ENCODE results near the gene BCKDK. TPM values are rescaled to one million over a fixed set of nuclear protein-coding genes. Genes with fewer than 3 reads are reported as not detected.

The BCKDK gene
- total RNA-seq, 2 experiments from 2014 or later, result 39.0 to 40.4 TPM

GRCh38 chr16:31087481-31087880 lies 20.7 kb upstream of the BCKDK start:
- Histone ChIP-seq H3K4me3 (ENCODE audit: low read depth, low read length, poor library complexity, severe bottlenecking) (no peak overlapping the region), H2AFZ (ENCODE audit: low read length) (no peak overlapping the region), H3K36me3 (ENCODE audit: insufficient read depth, low read length) (peaks cover 56% of the 10 kb centered on the region), H3K4me2 (ENCODE audit: low read length) (no peak overlapping the region), H3K4me1 (ENCODE audit: insufficient read depth, low read length, poor library complexity, severe bottlenecking) (no peaks in the 10 kb centered on the region), H3K9me3 (ENCODE audit: low read length) (no peaks in the 10 kb centered on the region), H4K20me1 (ENCODE audit: insufficient read depth, low read length) (no peaks in the 10 kb centered on the region), H3K79me2 (ENCODE audit: insufficient read depth, low read depth, low read length) (peaks cover 5% of the 10 kb centered on the region; the same call in 1 of the 2 replicates), H3K9me2 (ENCODE audit: insufficient read depth, low read length) (no peaks in the 10 kb centered on the region), H3K27ac (ENCODE audit: low read depth, low read length, poor library complexity, severe bottlenecking) (no peak overlapping the region)
- POLR2A ChIA-PET, result no interaction called here
- intact Hi-C loops (cut with micrococcal nuclease; ENCODE audit: unreplicated experiment), result no loop called here
- BruUV-seq (replicated peaks), result no TSS peak
- no peak for TF ChIP-seq EZH2phosphoT487 (IDR thresholded peaks at IDR 0.05; ENCODE audit: borderline replicate concordance, low read depth, low read length)
- TF ChIP-seq CTCF (conservative IDR thresholded peaks at IDR 0.05; ENCODE audit: low read length), result no peak
- DNase-seq (ENCODE audit: low spot score), result no peak
- CTCF ChIA-PET (ENCODE audit: unreplicated experiment), result no interaction called here

- H3K36me3 ChIP-seq (ENCODE audit: insufficient read depth, low read length), result peaks cover 58% of the 10 kb centered on the region
- H3K27ac ChIP-seq (ENCODE audit: low read depth, low read length, poor library complexity, severe bottlenecking), result no peak overlapping the region
- CTCF ChIA-PET (ENCODE audit: unreplicated experiment), result no interaction called here
Measured at GRCh38 chr16:31087971-31088370, 20.2 kb upstream of the BCKDK start.

More at GRCh38 chr16:31087971-31088370, 20.2 kb upstream of the BCKDK start:
- H3K79me2 ChIP-seq (ENCODE audit: insufficient read depth, low read depth, low read length), result peaks cover 9% of the 10 kb centered on the region; the same call in 1 of the 2 replicates
- peaks cover 4% of the 10 kb centered on the region for H3K4me1 ChIP-seq (ENCODE audit: insufficient read depth, low read length, poor library complexity, severe bottlenecking)
- H4K20me1 ChIP-seq (ENCODE audit: insufficient read depth, low read length), result peaks cover 5% of the 10 kb centered on the region; the same call in 1 of the 2 replicates
- no peak overlapping the region for H3K4me3 ChIP-seq (ENCODE audit: low read depth, low read length, poor library complexity, severe bottlenecking)
- H2AFZ ChIP-seq (ENCODE audit: low read length), result no peak overlapping the region
- no peaks in the 10 kb centered on the region for H3K9me3 ChIP-seq (ENCODE audit: low read length)
- intact Hi-C loops (cut with micrococcal nuclease; ENCODE audit: unreplicated experiment), result no loop called here
- BruUV-seq (replicated peaks), result no TSS peak
- no peaks in the 10 kb centered on the region for H3K9me2 ChIP-seq (ENCODE audit: insufficient read depth, low read length)
- TF ChIP-seq CTCF (conservative IDR thresholded peaks at IDR 0.05; ENCODE audit: low read length), result no peak
- no peak overlapping the region for H3K4me2 ChIP-seq (ENCODE audit: low read length)
- DNase-seq (ENCODE audit: low spot score), result no peak
- POLR2A ChIA-PET, result no interaction called here
